ENCODE results near the gene DLGAP4. TPM values are rescaled to one million over a fixed set of nuclear protein-coding genes. Genes with fewer than 3 reads are reported as not detected.

DLGAP4 gene
- total and polyA plus RNA-seq, 2 of the 13 experiments (the other 11 are each of a cell fraction or from before 2014, with no cell fraction given) = 15.2 to 26.7 TPM

GRCh38 chr20:36572701-36573102 lies 266.6 kb downstream of the DLGAP4 start (continued):
- TF ChIP-seq GRHL1 (CRISPR knock-in tag; conservative IDR thresholded peaks at IDR 0.05) = no peak
- no peak for TF ChIP-seq ZNF296 (CRISPR knock-in tag; conservative IDR thresholded peaks at IDR 0.05)
- TF ChIP-seq GATAD1 (CRISPR knock-in tag; IDR thresholded peaks at IDR 0.05) = no peak
- TF ChIP-seq MTF2 (CRISPR knock-in tag; IDR thresholded peaks at IDR 0.05; ENCODE audit: borderline replicate concordance) = peak; percentile 74; the same call in 1 of the 2 replicates
- TF ChIP-seq SETDB1 (CRISPR knock-in tag; IDR thresholded peaks at IDR 0.05; ENCODE audit: borderline replicate concordance) = no peak
- TF ChIP-seq ZNF629 (CRISPR knock-in tag; conservative IDR thresholded peaks at IDR 0.05) = no peak
- no peak; the same call in 1 of the 2 replicates for TF ChIP-seq ZBTB4 (CRISPR knock-in tag; IDR thresholded peaks at IDR 0.05; ENCODE audit: borderline replicate concordance)
- no peak for TF ChIP-seq ZNF691 (CRISPR knock-in tag; IDR thresholded peaks at IDR 0.05; ENCODE audit: borderline replicate concordance, low read depth)
- TF ChIP-seq ETV6 (CRISPR knock-in tag; conservative IDR thresholded peaks at IDR 0.05) = no peak
- no peak for TF ChIP-seq MED1 (CRISPR knock-in tag; IDR thresholded peaks at IDR 0.05)
- TF ChIP-seq JDP2 (CRISPR knock-in tag; IDR thresholded peaks at IDR 0.05; ENCODE audit: borderline replicate concordance) = no peak; the same call in 1 of the 2 replicates
- no peak for TF ChIP-seq ZNF17 (CRISPR knock-in tag; IDR thresholded peaks at IDR 0.05)
- TF ChIP-seq ZBTB40 (IDR thresholded peaks at IDR 0.05) = no peak
- no peak for TF ChIP-seq ZBTB40 (CRISPR knock-in tag; IDR thresholded peaks at IDR 0.05)
- no peak for TF ChIP-seq ZNF549 (CRISPR knock-in tag; IDR thresholded peaks at IDR 0.05)
- TF ChIP-seq ZNF615 (CRISPR knock-in tag; IDR thresholded peaks at IDR 0.05; ENCODE audit: borderline replicate concordance) = no peak

Measured in HepG2 (cell line).